Pancreas (tissue), 10 donors: ENCODE results near the gene IMMP2L. TPM values are rescaled to one million over a fixed set of nuclear protein-coding genes. Genes with fewer than 3 reads are reported as not detected.

Experiments
- ATAC-seq, 4 donors: fragments of 200-7000 bp; cut with Tn5 transposase; one replicate each; pipeline versions ENCODE4 v1.8.0 to v1.9.1; 2020; ENCODE audit warnings: mild to moderate bottlenecking in 4 of 4, moderate library complexity in 4 of 4
- DNase-seq, 6 donors: peaks; one replicate each; pipeline ENCODE4 v3.0.0-alpha.2; 2020
- FAIRE-seq: peaks from 2 replicates; lab custom pipeline; 2012; peaks lifted over from hg19 to GRCh38; lab: Jason Lieb, UNC
- H3K27ac ChIP-seq, 4 donors: fragments of 200-600 bp; sonication (generic); 1 replicate in 3 of 4; 2 replicates in 1 of 4; pipeline versions ENCODE4 v1.5.0 to v1.8.0; 2020
- H3K27me3 ChIP-seq, 4 donors: fragments of 200-600 bp; one replicate each; pipeline ENCODE4 v1.8.0; 2021
- H3K36me3 ChIP-seq, 3 donors: fragments of 200-600 bp; sonication (generic) in 1 of 3; one replicate each; pipeline versions ENCODE4 v1.5.0 to v1.8.0; 2020 to 2021
- H3K4me1 ChIP-seq, 3 donors: fragments of 200-600 bp; one replicate each; pipeline ENCODE4 v1.8.0; 2021
- H3K4me3 ChIP-seq, 4 donors: fragments of 200-600 bp; sonication (generic) in 2 of 4; one replicate each; pipeline versions ENCODE4 v1.5.0 to v1.8.0; 2020 to 2021
- H3K9me3 ChIP-seq, 4 donors: fragments of 200-600 bp; one replicate each; pipeline ENCODE4 v1.8.0; 2021
- WGBS, 2 donors: extraction: QIAGEN DNeasy Blood & Tissue Kit; methylation state at CpG; one replicate each; pipeline ENCODE4 v1.1.7; 2013; 5-methylcytosine and 5-hydroxymethylcytosine counted together
- intact Hi-C, 3 donors: fragments of 100-400 bp; cut with DNase I; formaldehyde crosslinking; loops; one replicate each; pipeline versions ENCODE4 v1.11.1 to v1.14.2; 2022
- polyA plus RNA-seq, 2 donors: library from polyadenylated mRNA; stranded (reverse); fragments of 200-250 nt; gene quantifications; one replicate each; pipeline ENCODE4 v1.2.3, GENCODE V29; 2013
- total RNA-seq, 6 donors: library from RNA; stranded (reverse); fragmentation: NEBNext Ultra II Directional in 4 of 6; extraction: Animal tissue kit (Norgen Biotek cat#: 25700) in 4 of 6; gene quantifications; one replicate each; pipeline versions ENCODE4 v1.2.1 to v1.2.4, GENCODE V29; 2021 to 2023
- TF ChIP-seq, protein P1 (sequence below), 4 donors: fragments of 200-600 bp; sonication (generic) in 3 of 4; IDR thresholded peaks; one replicate each; pipeline versions ENCODE4 v1.5.0 to v1.8.0; 2021; ENCODE audit warnings: antibody characterized with exemption in 4 of 4
- donor health status: healthy with polysubstance abuse.
- donor health status: DM: no; HTN: no; CAD: no; lungs with moderate emphysema.
- donor health status: DM: no; HTN: no; CAD: no.
- donor health status: control.
- donor health status: control.
- donor health status: Bipolar disorder and iron deficiency.
- donor health status: DM: yes; HTN: yes; CAD: no.
- donor health status: DM: no; HTN: no; CAD: no.
- donor health status: DM: no; HTN: no; CAD: no.
- donor health status: DM: yes; HTN: yes; CAD: no.

IMMP2L gene
- total and polyA plus RNA-seq, 8 donors, result 7.3 to 30.0 (median 12.9) TPM

DNA sequence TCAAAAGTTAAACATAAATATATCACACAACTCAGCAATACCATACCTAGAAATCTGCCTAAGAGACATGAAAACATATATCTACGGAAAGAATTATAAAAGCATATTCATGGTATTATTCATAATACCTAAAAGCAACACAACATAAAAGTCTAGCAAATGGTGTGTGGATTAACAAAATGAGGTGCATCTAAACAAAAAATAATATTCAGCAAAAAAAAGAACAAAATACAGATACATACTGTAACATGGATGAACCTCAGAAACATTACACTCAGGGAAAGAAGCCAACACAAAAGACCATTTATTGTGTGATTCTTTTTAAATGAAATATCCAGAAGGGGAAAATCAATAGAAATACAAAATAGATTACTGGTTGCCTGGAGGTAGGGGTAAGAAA is 155.0 kb downstream of the IMMP2L start:
- WGBS, 2 donors, result 94 to 97% methylated on average over 1 of the region's 1 CpG
- no peak for ATAC-seq
- no peak for DNase-seq
- Histone ChIP-seq H3K27me3 (no peaks in the 10 kb centered on the region), H3K9me3 (no peaks in the 10 kb centered on the region), H3K27ac (no peak overlapping the region), H3K36me3 (no peaks in the 10 kb centered on the region), H3K4me3 (no peak overlapping the region), H3K4me1 (no peaks in the 10 kb centered on the region)
- TF ChIP-seq, protein P1, sequence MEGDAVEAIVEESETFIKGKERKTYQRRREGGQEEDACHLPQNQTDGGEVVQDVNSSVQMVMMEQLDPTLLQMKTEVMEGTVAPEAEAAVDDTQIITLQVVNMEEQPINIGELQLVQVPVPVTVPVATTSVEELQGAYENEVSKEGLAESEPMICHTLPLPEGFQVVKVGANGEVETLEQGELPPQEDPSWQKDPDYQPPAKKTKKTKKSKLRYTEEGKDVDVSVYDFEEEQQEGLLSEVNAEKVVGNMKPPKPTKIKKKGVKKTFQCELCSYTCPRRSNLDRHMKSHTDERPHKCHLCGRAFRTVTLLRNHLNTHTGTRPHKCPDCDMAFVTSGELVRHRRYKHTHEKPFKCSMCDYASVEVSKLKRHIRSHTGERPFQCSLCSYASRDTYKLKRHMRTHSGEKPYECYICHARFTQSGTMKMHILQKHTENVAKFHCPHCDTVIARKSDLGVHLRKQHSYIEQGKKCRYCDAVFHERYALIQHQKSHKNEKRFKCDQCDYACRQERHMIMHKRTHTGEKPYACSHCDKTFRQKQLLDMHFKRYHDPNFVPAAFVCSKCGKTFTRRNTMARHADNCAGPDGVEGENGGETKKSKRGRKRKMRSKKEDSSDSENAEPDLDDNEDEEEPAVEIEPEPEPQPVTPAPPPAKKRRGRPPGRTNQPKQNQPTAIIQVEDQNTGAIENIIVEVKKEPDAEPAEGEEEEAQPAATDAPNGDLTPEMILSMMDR (IDR thresholded peaks at IDR 0.05), result no peak
- intact Hi-C loops, result no loop called here
- FAIRE-seq, result no peak

DNA sequence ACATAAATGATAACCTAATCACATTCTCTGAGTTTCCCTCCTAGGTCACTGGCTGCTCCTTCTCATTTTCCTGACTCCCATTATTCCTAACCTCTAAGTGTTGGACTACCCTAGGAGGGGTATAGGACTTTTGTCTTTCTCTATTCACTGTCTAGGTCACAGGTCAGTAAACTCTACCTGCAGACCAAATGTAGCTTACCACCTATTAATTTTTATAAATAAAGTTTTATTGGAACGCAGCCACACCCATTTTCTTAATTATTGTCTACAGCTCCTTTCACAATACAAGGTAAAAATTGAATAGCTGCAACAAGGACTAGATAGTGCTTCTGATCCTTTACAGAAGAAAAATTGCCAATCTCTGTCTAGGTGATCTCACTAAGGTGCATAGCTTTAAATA is 156.7 kb downstream of the IMMP2L start:
- no peak for FAIRE-seq
- ATAC-seq, result no peak
- Histone ChIP-seq H3K27me3 (no peaks in the 10 kb centered on the region), H3K4me3 (no peak overlapping the region), H3K9me3 (no peaks in the 10 kb centered on the region), H3K4me1 (no peaks in the 10 kb centered on the region), H3K27ac (no peak overlapping the region), H3K36me3 (no peaks in the 10 kb centered on the region)
- no peak for DNase-seq
- intact Hi-C loops, result no loop called here
- TF ChIP-seq, protein P1 (IDR thresholded peaks at IDR 0.05), result no peak
- 98 to 100% methylated on average over 1 of the region's 1 CpG for WGBS, 2 donors

DNA sequence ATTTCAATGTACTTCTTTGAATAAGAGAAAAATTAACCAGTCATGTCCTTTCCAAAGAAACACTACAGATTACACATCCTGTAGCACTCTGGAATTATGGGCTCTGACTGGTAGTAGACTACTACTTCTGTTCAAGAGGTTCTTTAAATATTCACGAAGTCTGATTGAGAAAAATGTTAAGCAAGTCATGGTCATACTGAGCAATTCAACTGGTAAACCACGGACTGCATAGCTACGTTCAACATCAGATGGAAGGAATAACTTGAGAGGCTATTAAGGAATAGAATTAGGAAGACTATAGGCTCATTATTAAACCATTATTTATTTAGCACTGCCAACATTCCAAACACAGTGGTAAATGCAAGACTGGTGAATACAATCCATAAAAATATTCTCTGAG is 160.8 kb downstream of the IMMP2L start:
- WGBS, 2 donors, result 78 to 89% methylated on average over 3 of the region's 3 CpGs
- no peaks in the 10 kb centered on the region for H3K9me3 ChIP-seq
- no peaks in the 10 kb centered on the region for H3K36me3 ChIP-seq
- no peaks in the 10 kb centered on the region for H3K27me3 ChIP-seq
- no peak overlapping the region for H3K4me3 ChIP-seq
- intact Hi-C loops, result no loop called here
- DNase-seq (no peak), FAIRE-seq (no peak), ATAC-seq (no peak)
- H3K4me1 ChIP-seq, result no peaks in the 10 kb centered on the region
- TF ChIP-seq, protein P1 (IDR thresholded peaks at IDR 0.05), result no peak
- H3K27ac ChIP-seq, result no peak overlapping the region

DNA sequence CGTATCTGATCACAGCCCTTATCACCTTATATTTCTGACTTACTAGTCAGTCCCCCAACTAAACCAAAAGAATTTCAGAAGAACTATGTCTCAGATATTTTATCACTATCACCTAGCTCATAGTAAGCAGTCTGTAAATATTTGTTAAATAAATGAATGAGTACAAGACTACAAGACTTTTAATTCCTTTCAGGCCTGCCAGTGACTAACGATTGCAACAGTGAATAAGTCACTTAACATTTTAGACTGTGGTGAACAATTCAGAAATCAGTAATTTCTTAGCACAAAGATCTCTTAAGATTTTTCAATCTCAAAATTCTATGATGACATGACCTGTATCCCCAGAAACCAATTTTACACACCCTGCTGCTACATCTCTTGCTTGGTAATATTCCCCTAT is 162.2 kb downstream of the IMMP2L start:
- H3K36me3 ChIP-seq, result no peaks in the 10 kb centered on the region
- no peaks in the 10 kb centered on the region for H3K27me3 ChIP-seq
- H3K4me1 ChIP-seq, result no peaks in the 10 kb centered on the region
- ATAC-seq (no peak), FAIRE-seq (no peak), DNase-seq (no peak)
- no peaks in the 10 kb centered on the region for H3K9me3 ChIP-seq
- 65 to 69% methylated on average over 2 of the region's 2 CpGs for WGBS, 2 donors
- intact Hi-C loops, result no loop called here
- no peak overlapping the region for H3K27ac ChIP-seq
- no peak overlapping the region for H3K4me3 ChIP-seq
- TF ChIP-seq, protein P1 (IDR thresholded peaks at IDR 0.05), result no peak

DNA sequence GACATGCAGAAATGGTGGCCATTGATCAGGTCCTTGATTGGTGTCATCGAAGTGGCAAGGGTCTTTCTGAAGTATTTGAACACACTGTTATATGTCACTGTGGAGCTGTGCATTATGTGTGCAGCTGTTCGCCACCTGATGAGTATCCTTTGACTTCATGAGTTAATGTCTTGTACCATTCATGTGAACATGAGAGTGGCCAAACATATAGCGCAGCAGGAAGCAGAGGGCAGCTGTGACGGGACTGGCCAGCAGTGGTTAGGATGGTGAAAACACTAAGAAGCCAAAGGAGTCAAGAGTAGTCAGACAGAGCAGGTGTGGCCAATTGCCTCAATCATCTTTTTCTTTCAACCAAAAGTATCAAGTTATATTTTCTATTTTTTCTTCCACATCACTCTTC is 167.4 kb downstream of the IMMP2L start:
- DNase-seq (no peak), FAIRE-seq (no peak), ATAC-seq (no peak)
- intact Hi-C loops, result no loop called here
- Histone ChIP-seq H3K4me3 (no peak overlapping the region), H3K27me3 (no peaks in the 10 kb centered on the region), H3K27ac (no peak overlapping the region), H3K4me1 (no peaks in the 10 kb centered on the region), H3K36me3 (no peaks in the 10 kb centered on the region), H3K9me3 (no peaks in the 10 kb centered on the region)
- TF ChIP-seq, protein P1 (IDR thresholded peaks at IDR 0.05), result no peak
- WGBS, 2 donors, result 96% methylated on average over 4 of the region's 4 CpGs
